Cardiac fibroblast (primary cell): ENCODE results near the gene DPYD.
A peak's percentile ranks its signal among the peaks of the same experiment; 100 is the strongest.

Experiments
- DNase-seq, 2 donors: peaks; one replicate each; pipeline versions ENCODE4 v3.0.0 to v3.0.0-alpha.2; 2010; ENCODE audit warnings: low read depth in 2 of 2
- H3K4me3 ChIP-seq, 2 donors: replicated peaks in 1 of 2; 1 replicate in 1 of 2; 2 replicates in 1 of 2; pipeline ENCODE4 v1.5.1; 2011; ENCODE audit warnings: low read depth in 2 of 2, low read length in 2 of 2, mild to moderate bottlenecking in 2 of 2, moderate library complexity in 1 of 2
- CTCF ChIP-seq: IDR thresholded peaks from one replicate; pipeline ENCODE4 v1.5.1; 2011; ENCODE audit warnings: low read depth, mild to moderate bottlenecking, low read length, inconsistent platforms

The DPYD gene

DNA sequence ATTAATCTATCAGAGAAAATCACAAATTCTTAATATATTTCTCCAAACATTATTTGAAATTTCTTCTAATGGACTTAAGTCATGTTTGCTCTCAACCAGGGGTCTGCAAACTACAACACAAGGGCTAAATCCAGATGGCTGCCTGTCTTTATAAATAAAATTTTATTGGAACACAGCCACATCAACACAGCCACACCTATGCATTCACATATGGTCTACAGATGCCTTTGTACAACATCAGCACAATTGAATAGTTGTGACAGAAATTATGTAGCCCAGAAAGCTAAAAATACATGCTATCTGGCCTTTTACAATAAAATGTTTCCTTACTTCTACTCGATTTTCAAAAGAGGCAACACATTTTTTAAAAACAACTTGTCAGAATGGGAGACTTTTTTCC lies 103.9 kb downstream of the DPYD start:
- no peak for TF ChIP-seq CTCF
- no peak for DNase-seq
- no peak overlapping the region for H3K4me3 ChIP-seq

DNA sequence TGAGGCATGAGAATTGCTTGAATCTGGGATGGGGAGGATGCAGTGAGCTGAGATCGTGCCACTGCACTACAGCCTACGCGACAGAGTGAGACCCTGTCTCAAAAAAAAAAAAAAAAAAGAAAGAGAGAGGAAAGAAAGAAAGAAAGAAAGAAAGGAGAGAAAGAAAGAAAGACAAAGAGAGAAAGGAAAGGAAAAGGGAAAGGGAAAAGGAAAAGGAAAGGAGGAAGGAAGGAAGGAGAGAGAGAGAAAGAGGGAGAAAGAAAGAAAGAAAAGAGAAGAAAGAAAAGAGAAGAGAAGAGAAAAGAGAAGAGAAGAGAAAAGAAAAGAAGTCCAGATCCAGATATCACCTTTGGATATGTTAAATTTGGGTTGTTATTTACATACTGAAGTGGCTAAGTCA lies 106.0 kb downstream of the DPYD start:
- H3K4me3 ChIP-seq = no peak overlapping the region
- DNase-seq = no peak
- TF ChIP-seq CTCF = no peak

DNA sequence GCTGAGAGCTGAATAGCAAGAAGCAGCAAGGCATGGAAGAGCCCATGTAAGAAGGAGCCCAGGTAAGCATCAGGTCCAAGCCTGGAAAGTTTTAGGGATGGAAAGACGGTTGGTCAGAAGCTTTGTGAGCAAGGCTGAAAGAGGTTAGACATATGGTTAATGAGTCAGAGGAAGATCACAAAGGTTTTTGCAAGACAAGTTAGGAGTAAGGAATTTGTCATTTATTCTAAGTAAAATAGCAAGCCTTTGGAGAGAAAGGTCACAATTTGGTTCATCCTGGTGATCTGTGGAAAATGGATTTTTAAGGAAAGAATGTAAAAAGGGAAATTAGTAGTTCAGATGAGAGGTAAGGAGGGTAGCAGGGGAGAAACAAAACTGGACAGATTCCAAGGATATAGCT lies 106.7 kb downstream of the DPYD start:
- DNase-seq = peak in 1 of 2 donors; percentile 62
- no peak overlapping the region for H3K4me3 ChIP-seq
- TF ChIP-seq CTCF = no peak

DNA sequence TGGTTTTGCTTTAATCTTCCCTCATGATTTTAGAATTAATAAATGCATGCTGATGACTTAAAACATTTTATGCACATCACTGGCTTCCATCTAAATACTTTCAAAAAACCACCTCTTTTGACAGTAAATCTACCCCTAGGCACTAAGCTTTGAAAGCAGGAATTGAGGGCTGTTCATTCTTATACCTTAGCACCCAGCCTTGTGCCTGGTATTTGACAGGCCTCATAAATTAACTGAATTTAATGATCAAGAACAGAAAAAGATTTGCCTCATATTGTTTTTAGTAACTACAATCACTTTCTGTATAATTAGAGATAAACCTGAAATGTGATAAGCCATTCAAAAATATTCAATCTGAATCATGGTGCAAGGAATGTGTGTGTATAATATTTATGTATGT lies 108.8 kb downstream of the DPYD start:
- no peak for TF ChIP-seq CTCF
- no peak overlapping the region for H3K4me3 ChIP-seq
- no peak for DNase-seq

DNA sequence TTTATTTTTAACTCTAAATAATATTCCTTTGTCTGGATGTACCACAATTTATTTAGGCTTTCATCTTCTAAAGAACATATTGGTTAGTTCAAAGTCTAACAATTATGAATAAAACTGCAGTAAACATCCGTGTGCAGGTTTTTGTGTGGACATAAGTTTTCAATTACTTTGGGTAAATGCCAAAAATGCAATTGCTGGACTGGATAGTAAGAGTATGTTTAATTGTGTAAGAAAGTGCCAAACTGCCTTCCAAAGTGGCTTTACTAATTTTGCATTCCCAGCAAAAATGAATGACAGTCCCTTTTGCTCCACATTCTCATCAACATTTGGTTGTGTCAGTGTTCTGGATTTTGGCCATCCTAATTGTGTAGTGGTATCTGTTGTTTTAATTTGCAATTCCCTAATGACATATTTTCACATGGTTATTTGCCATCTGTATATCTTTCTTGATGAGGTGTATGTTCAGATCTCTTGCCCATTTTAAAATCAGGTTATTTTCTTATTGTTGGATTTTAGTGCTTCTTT lies 113.8 kb downstream of the DPYD start:
- TF ChIP-seq CTCF = no peak
- no peak overlapping the region for H3K4me3 ChIP-seq
- DNase-seq = peak; percentile 26 to 27

GRCh38 chr1:97806326-97806725 lies 114.5 kb downstream of the DPYD start:
- no peak for TF ChIP-seq CTCF
- DNase-seq = peak in 1 of 2 donors; percentile 34
- no peak overlapping the region for H3K4me3 ChIP-seq

DNA sequence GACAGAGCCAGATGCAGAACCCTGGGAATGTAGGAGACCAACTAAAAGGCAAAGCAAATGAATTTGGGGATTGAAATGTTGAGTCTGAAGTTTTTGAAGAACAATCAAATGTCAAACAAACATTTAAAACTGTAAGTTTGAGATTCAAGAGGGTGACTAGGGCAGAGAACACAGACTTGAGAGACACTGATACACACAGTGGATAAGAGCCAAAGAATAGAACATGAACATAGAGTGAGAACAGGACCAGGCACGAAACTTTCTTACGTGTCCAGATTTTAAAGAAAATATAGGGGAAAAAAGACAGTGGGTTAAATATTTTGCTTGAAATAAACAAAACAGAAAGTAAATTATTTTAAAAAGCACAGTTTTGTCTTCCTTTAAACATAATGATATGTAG lies 115.7 kb downstream of the DPYD start:
- DNase-seq = no peak
- no peak for TF ChIP-seq CTCF
- H3K4me3 ChIP-seq = no peak overlapping the region
